Rectal smooth muscle tissue (tissue), 1 donor: ENCODE data around the gene RRBP1.

Experiments used
- H3K27ac ChIP-seq: one replicate; pipeline ENCODE4 v1.7.0; 2013; ENCODE audit warnings: low read depth, low read length, inconsistent platforms
- H3K27me3 ChIP-seq: one replicate; pipeline ENCODE4 v1.7.0; 2013; ENCODE audit warnings: low read length; ENCODE audit not compliant: control insufficient read depth, insufficient read depth
- H3K36me3 ChIP-seq: one replicate; pipeline ENCODE4 v1.7.0; 2013; ENCODE audit warnings: low read length; ENCODE audit not compliant: control insufficient read depth, insufficient read depth
- H3K4me1 ChIP-seq: one replicate; pipeline ENCODE4 v1.7.0; 2013; ENCODE audit warnings: low read length; ENCODE audit not compliant: control insufficient read depth, insufficient read depth
- H3K4me3 ChIP-seq: one replicate; pipeline ENCODE4 v1.7.0; 2013; ENCODE audit warnings: low read length
- H3K9ac ChIP-seq: one replicate; pipeline ENCODE4 v1.7.0; 2013; ENCODE audit warnings: low read length

Gene RRBP1

DNA sequence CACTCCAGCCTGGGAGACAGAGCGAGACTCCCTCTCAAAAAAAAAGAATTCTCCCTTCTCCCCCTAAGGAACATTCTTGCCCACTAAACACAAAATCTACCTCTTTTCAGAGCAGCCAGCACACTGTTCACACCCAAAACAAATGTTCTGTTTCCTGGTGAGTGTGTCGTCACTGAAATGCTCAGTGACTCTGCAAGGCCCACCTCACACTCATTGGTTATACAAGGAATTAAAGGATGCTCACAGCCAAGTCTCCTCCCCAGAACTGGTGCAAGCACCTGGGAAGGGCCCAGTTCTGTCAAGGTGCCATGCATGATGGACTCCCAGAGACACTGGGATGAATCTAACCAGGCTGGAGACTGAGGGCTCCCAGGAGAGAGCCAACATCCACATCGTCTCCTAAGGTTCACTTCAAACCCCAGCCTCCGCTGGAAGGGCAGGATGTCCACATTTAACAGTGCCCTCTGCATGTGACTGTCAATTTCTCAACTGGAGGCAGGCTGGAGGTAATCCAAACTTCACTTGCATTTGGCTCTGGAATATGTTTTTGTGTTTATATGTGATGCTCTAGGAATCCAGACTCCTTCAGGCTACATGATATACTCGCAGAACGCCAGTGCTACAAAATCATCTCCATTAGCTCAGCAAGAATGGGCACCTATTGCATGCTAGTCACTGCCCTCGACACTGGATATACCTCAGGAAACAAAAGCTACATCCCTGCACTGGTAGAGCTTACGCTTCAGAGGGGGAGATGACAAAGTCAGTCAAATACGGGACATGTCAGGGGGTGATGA, 7.1 kb downstream of the RRBP1 start:
- Histone ChIP-seq H3K27me3 (no peaks in the 10 kb centered on the region), H3K36me3 (peaks cover 5% of the 10 kb centered on the region), H3K4me3 (no peak overlapping the region), H3K27ac (no peak overlapping the region), H3K9ac (no peak overlapping the region), H3K4me1 (peaks cover 7% of the 10 kb centered on the region)

DNA sequence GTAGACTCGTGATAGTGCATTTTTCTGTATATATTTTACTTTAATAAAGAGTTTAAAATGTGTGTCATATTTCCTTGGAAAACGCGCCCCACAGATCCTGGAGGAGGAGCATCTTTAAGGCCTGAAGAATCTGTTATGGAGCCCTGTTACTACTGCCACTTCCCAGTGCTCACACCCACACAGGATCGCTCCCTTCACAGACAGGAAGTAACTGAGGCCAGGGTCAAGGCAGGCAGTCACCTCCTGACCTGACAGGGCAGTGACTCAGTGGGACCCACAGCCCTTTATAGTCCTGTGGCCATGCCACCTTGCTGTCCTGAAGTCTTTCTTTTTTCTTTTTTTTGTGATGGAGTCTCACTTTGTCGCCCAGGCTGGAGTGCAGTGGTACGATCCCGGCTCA, 9.0 kb downstream of the RRBP1 start:
- Histone ChIP-seq H3K36me3 (peaks cover 9% of the 10 kb centered on the region), H3K4me1 (peaks cover 7% of the 10 kb centered on the region), H3K27me3 (no peaks in the 10 kb centered on the region), H3K9ac (no peak overlapping the region), H3K4me3 (no peak overlapping the region), H3K27ac (no peak overlapping the region)

- no peak overlapping the region for H3K9ac ChIP-seq
- H3K27ac ChIP-seq: no peak overlapping the region
- H3K27me3 ChIP-seq: no peaks in the 10 kb centered on the region
- peaks cover 7% of the 10 kb centered on the region for H3K4me1 ChIP-seq
- H3K4me3 ChIP-seq: no peak overlapping the region
- peaks cover 9% of the 10 kb centered on the region for H3K36me3 ChIP-seq
These were observed 10.5 kb downstream of the RRBP1 start for GRCh38 chr20:17671565-17671964.

GRCh38 chr20:17671011-17671410, 11.0 kb downstream of the RRBP1 start:
- peaks cover 4% of the 10 kb centered on the region for H3K36me3 ChIP-seq
- no peak overlapping the region for H3K27ac ChIP-seq
- no peaks in the 10 kb centered on the region for H3K27me3 ChIP-seq
- no peak overlapping the region for H3K4me3 ChIP-seq
- no peak overlapping the region for H3K9ac ChIP-seq
- peaks cover 7% of the 10 kb centered on the region for H3K4me1 ChIP-seq

DNA sequence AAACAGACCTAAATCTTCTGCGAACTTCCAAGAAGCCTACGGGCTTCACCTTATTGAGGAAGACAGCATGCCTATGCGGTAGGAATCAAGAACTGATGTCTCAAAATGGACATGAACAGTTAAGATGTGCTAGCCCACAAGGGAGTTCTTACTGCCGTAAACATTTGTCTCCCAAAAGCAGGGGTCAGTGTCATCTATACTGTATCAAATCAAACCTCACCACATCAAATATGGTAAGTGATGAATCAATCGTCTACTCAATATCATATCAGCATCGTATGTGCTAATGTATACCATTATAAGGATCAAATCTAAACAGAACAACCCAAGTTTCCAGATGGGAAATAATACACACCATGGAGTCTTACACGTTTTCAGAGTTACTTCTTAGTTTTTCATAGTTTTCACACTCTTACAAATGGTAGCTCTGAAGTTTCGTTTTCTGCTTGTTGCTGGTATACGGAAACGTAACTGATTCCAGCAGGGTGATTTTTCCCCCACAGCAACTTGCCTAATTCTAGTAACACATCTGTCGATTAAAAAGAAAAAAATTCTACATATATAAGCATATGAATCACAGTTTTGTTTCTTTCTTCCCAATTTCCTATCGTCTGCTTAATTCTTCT, 12.6 kb downstream of the RRBP1 start:
- H3K9ac ChIP-seq: no peak overlapping the region
- H3K4me1 ChIP-seq: peaks cover 2% of the 10 kb centered on the region
- H3K36me3 ChIP-seq: peaks cover 4% of the 10 kb centered on the region
- H3K27ac ChIP-seq: no peak overlapping the region
- no peak overlapping the region for H3K4me3 ChIP-seq
- no peaks in the 10 kb centered on the region for H3K27me3 ChIP-seq

DNA sequence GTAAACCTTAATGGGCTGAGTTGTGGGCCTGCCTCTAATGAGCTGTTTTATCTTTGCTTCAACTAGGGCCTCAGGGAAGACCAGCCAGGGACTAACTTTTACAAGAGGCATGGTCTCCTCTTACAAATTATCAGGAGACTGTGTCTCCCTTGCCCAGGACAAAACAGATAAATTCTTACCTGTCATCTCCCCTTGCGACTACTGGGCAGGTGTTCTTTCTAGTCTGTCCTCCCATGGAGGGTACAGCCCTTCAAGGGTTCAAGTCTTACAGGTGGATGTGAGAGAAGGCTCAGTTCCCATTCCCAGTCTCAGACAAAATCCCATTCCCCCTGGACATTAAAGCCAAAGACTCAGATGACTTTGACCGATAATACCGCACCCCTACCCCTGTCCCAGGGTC, 13.6 kb downstream of the RRBP1 start:
- peaks cover 4% of the 10 kb centered on the region for H3K36me3 ChIP-seq
- peaks cover 2% of the 10 kb centered on the region for H3K4me1 ChIP-seq
- no peak overlapping the region for H3K27ac ChIP-seq
- H3K4me3 ChIP-seq: no peak overlapping the region
- H3K9ac ChIP-seq: no peak overlapping the region
- H3K27me3 ChIP-seq: no peaks in the 10 kb centered on the region

GRCh38 chr20:17667445-17667844, 14.6 kb downstream of the RRBP1 start:
- no peak overlapping the region for H3K27ac ChIP-seq
- no peaks in the 10 kb centered on the region for H3K27me3 ChIP-seq
- no peak overlapping the region for H3K9ac ChIP-seq
- H3K4me1 ChIP-seq: peaks cover 2% of the 10 kb centered on the region
- no peak overlapping the region for H3K4me3 ChIP-seq
- H3K36me3 ChIP-seq: peaks cover 4% of the 10 kb centered on the region

GRCh38 chr20:17666481-17666880, 15.6 kb downstream of the RRBP1 start:
- Histone ChIP-seq H3K4me3 (no peak overlapping the region), H3K9ac (no peak overlapping the region), H3K36me3 (peaks cover 4% of the 10 kb centered on the region), H3K27ac (no peak overlapping the region), H3K4me1 (peaks cover 2% of the 10 kb centered on the region), H3K27me3 (no peaks in the 10 kb centered on the region)

GRCh38 chr20:17665756-17666155, 16.3 kb downstream of the RRBP1 start:
- H3K27ac ChIP-seq: no peak overlapping the region
- H3K9ac ChIP-seq: no peak overlapping the region
- H3K4me1 ChIP-seq: peaks cover 2% of the 10 kb centered on the region

GRCh38 chr20:17664025-17664633, 17.9 kb downstream of the RRBP1 start:
- Histone ChIP-seq H3K27ac (no peak overlapping the region), H3K36me3 (peaks cover 4% of the 10 kb centered on the region), H3K9ac (no peak overlapping the region), H3K27me3 (no peaks in the 10 kb centered on the region), H3K4me3 (no peak overlapping the region), H3K4me1 (no peaks in the 10 kb centered on the region)

More at GRCh38 chr20:17665756-17666155, 16.3 kb downstream of the RRBP1 start:
- Histone ChIP-seq H3K27me3 (no peaks in the 10 kb centered on the region), H3K36me3 (peaks cover 4% of the 10 kb centered on the region), H3K4me3 (no peak overlapping the region)

DNA sequence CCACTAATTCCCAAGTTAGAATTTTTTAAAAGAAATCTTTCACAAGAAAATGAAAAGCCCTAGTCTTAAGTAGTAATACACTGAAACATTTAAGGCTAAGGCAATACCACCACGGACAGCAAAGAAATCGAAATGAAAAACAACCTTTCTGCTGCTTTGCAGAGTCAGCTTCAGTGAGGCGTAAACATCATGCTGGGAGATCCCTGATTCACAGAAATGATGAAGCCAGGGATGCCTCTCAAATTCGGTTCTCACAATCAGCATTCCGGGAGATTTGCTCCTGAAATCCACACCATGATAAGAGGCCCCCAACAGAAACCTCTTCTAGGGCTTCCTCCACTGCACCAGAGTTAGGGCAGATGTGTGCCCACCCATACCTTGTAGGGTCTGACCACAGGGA, 18.6 kb downstream of the RRBP1 start:
- Histone ChIP-seq H3K4me3 (no peak overlapping the region), H3K4me1 (no peaks in the 10 kb centered on the region), H3K27me3 (no peaks in the 10 kb centered on the region), H3K36me3 (peaks cover 7% of the 10 kb centered on the region), H3K9ac (no peak overlapping the region), H3K27ac (no peak overlapping the region)

DNA sequence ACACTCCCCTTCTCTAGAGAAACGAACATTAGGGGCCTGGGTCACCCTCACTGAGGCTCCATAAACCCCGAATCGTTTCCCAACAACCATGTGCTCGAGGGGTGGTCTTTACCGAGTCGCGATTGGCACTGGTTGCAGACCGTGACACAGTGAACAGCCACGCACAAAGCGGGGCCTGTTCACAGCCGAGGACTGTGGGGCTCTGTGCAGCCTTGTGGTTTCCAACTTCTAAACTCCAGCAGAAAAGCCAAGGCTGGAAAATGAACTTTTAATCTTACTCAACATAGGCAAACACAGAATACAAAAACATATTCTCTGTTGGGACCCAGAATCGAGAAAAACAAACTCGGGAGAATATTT, 19.0 kb downstream of the RRBP1 start:
- Histone ChIP-seq H3K9ac (no peak overlapping the region), H3K27me3 (no peaks in the 10 kb centered on the region), H3K4me1 (no peaks in the 10 kb centered on the region), H3K27ac (no peak overlapping the region), H3K36me3 (peaks cover 12% of the 10 kb centered on the region), H3K4me3 (no peak overlapping the region)
